ENCODE results near the gene USP24. TPM values are rescaled to one million over a fixed set of nuclear protein-coding genes. Genes with fewer than 3 reads are reported as not detected.

USP24 gene
- total and polyA plus RNA-seq, 10 of the 15 experiments (the other 5 are each of a cell fraction or from before 2014, with no cell fraction given), result 4.6 to 36.5 (median 25.3) TPM

DNA sequence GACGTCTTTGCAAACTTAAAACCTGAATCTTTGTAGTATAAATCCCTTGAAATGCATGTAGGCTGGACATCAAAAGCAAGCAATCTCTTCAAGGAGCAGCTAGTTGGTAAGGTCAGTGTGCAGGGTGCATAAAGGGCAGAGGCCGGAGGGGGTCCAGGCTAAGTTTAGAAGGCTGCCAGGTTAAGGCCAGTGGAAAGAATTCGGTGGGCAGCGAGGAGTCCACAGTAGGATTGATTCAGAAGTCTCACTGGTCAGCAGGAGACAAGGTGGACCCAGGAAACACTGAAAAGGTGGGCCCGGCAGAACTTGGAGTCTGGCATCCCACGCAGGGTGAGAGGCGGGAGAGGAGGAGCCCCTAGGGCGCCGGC, 176.2 kb downstream of the USP24 start:
- TF ChIP-seq SUZ12 (IDR thresholded peaks at IDR 0.05; ENCODE audit: unreplicated experiment) (no peak), IKZF1 (conservative IDR thresholded peaks at IDR 0.05) (no peak), ATF7 (IDR thresholded peaks at IDR 0.05; ENCODE audit: low read depth) (no peak), LARP7 (IDR thresholded peaks at IDR 0.05) (no peak), NFYA (IDR thresholded peaks at IDR 0.05; ENCODE audit: borderline replicate concordance, low read depth, low read length) (no peak), ETV6 (conservative IDR thresholded peaks at IDR 0.05 in 1 of 2, IDR thresholded peaks at IDR 0.05 in 1 of 2; ENCODE audit: borderline replicate concordance in 1 of 2, low read depth in 1 of 2) (no peak), BRCA1 (IDR thresholded peaks at IDR 0.05; ENCODE audit: low read depth, low read length) (no peak), RCOR1 (conservative IDR thresholded peaks at IDR 0.05; ENCODE audit: low read depth, low read length) (no peak), TCF3 (IDR thresholded peaks at IDR 0.05; ENCODE audit: borderline replicate concordance, insufficient read depth, low read depth, low read length) (no peak), MTA2 (IDR thresholded peaks at IDR 0.05; ENCODE audit: low read depth) (no peak), TAF1 (IDR thresholded peaks at IDR 0.05; ENCODE audit: borderline replicate concordance, low read depth, low read length) (no peak), EED (IDR thresholded peaks at IDR 0.05; ENCODE audit: low read depth) (no peak), MTA3 (IDR thresholded peaks at IDR 0.05; ENCODE audit: borderline replicate concordance, low read length) (no peak)
- TF ChIP-seq, protein P1, sequence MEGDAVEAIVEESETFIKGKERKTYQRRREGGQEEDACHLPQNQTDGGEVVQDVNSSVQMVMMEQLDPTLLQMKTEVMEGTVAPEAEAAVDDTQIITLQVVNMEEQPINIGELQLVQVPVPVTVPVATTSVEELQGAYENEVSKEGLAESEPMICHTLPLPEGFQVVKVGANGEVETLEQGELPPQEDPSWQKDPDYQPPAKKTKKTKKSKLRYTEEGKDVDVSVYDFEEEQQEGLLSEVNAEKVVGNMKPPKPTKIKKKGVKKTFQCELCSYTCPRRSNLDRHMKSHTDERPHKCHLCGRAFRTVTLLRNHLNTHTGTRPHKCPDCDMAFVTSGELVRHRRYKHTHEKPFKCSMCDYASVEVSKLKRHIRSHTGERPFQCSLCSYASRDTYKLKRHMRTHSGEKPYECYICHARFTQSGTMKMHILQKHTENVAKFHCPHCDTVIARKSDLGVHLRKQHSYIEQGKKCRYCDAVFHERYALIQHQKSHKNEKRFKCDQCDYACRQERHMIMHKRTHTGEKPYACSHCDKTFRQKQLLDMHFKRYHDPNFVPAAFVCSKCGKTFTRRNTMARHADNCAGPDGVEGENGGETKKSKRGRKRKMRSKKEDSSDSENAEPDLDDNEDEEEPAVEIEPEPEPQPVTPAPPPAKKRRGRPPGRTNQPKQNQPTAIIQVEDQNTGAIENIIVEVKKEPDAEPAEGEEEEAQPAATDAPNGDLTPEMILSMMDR (IDR thresholded peaks at IDR 0.05 in 2 of 3, conservative IDR thresholded peaks at IDR 0.05 in 1 of 3; ENCODE audit: control insufficient read depth in 2 of 3, extremely low read depth in 1 of 3, insufficient read depth in 1 of 3, low read depth in 3 of 3, low read length in 3 of 3), result no peak
- TF ChIP-seq, protein P2, sequence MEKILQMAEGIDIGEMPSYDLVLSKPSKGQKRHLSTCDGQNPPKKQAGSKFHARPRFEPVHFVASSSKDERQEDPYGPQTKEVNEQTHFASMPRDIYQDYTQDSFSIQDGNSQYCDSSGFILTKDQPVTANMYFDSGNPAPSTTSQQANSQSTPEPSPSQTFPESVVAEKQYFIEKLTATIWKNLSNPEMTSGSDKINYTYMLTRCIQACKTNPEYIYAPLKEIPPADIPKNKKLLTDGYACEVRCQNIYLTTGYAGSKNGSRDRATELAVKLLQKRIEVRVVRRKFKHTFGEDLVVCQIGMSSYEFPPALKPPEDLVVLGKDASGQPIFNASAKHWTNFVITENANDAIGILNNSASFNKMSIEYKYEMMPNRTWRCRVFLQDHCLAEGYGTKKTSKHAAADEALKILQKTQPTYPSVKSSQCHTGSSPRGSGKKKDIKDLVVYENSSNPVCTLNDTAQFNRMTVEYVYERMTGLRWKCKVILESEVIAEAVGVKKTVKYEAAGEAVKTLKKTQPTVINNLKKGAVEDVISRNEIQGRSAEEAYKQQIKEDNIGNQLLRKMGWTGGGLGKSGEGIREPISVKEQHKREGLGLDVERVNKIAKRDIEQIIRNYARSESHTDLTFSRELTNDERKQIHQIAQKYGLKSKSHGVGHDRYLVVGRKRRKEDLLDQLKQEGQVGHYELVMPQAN (conservative IDR thresholded peaks at IDR 0.05), result no peak
- Histone ChIP-seq H4K20me1 (ENCODE audit: control insufficient read depth, insufficient read depth) (no peaks in the 10 kb centered on the region; the same call in 1 of the 2 replicates), H3K79me2 (ENCODE audit: control insufficient read depth, insufficient read depth, low read length) (no peaks in the 10 kb centered on the region), H2AFZ (ENCODE audit: control insufficient read depth, low read depth, low read length) (no peak overlapping the region), H3K4me1 (ENCODE audit: control insufficient read depth, insufficient read depth, low read length) (no peaks in the 10 kb centered on the region), H3K27me3 (replicated peaks in 1 of 2; ENCODE audit: control insufficient read depth in 2 of 2, insufficient read depth in 2 of 2, low read length in 1 of 2) (peaks cover 4 to 10% of the 10 kb centered on the region in 2 experiments), H3K4me2 (ENCODE audit: control insufficient read depth, insufficient read depth) (no peak overlapping the region), H3K27ac (ENCODE audit: control insufficient read depth, insufficient read depth) (no peak overlapping the region), H3K9ac (ENCODE audit: control insufficient read depth, insufficient read depth, low read length) (no peak overlapping the region), H3K4me3 (no peak overlapping the region), H3K9me3 (replicated peaks; ENCODE audit: control insufficient read depth, insufficient read depth, low read length) (no peaks in the 10 kb centered on the region), H3K36me3 (ENCODE audit: control insufficient read depth in 2 of 2, insufficient read depth in 2 of 2, low read length in 1 of 2) (no peaks in the 10 kb centered on the region)
- intact Hi-C loops (cut with micrococcal nuclease; ENCODE audit: unreplicated experiment), result no loop called here
- FAIRE-seq, result no peak
- in situ Hi-C loops (cut with MboI), result no loop called here
- ChIA-PET SMC1A (ENCODE audit: uncharacterized antibody, unreplicated experiment) (no interaction called here), POLR2A (no interaction called here), RAD21 (ENCODE audit: unreplicated experiment) (no interaction called here), CTCF (no interaction called here)
- BruUV-seq (replicated peaks), result no TSS peak
- no peak for ATAC-seq
- no peak for DNase-seq (ENCODE audit: low read depth, low spot score)
- WGBS (ENCODE audit: insufficient coverage, insufficient replicate concordance, low lambda C conversion rate, missing lambda C conversion rate), result 27% methylated on average over 9 of the region's 9 CpGs

Data from GM12878 (cell line).